GM19463 (cell line): ENCODE results near the gene IGFBP4.

Experiments used
- ATAC-seq: cut with Tn5 transposase; IDR thresholded peaks from one replicate; pipeline ENCODE4 v1.9.1; 2021; ENCODE audit warnings: mild to moderate bottlenecking, moderate library complexity; ENCODE audit not compliant: unreplicated experiment

IGFBP4 gene

DNA sequence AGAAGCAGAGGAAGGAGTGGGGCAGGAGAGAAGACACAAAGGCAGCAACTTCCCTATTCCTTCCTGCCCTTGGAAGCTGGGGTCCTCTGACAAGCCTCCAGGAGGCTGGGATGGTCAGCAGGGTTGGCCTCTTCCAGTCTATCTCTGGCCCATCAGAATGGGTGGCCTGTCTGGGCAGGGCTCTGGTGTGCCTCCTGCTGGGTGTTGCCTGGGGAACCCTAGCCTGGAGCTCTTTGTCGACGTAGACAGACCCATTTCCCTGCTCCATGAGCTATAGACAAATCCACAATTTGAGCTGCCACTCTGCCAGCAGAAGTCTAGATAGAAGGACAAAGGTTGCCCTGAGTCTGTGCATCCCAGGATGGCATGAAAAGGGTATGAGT, 11.4 kb downstream of the IGFBP4 start:
- ATAC-seq = no peak

DNA sequence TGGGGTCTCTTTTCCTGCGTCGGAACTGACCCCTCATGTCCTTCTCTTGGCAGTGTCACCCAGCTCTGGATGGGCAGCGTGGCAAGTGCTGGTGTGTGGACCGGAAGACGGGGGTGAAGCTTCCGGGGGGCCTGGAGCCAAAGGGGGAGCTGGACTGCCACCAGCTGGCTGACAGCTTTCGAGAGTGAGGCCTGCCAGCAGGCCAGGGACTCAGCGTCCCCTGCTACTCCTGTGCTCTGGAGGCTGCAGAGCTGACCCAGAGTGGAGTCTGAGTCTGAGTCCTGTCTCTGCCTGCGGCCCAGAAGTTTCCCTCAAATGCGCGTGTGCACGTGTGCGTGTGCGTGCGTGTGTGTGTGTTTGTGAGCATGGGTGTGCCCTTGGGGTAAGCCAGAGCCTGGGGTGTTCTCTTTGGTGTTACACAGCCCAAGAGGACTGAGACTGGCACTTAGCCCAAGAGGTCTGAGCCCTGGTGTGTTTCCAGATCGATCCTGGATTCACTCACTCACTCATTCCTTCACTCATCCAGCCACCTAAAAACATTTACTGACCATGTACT, 13.2 kb downstream of the IGFBP4 start:
- no peak for ATAC-seq

DNA sequence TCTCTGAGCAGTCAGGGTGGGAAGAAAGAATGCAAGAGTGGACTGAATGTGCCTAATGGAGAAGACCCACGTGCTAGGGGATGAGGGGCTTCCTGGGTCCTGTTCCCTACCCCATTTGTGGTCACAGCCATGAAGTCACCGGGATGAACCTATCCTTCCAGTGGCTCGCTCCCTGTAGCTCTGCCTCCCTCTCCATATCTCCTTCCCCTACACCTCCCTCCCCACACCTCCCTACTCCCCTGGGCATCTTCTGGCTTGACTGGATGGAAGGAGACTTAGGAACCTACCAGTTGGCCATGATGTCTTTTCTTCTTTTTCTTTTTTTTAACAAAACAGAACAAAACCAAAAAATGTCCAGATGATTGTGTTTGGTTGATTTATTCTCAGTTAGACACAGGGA, 14.1 kb downstream of the IGFBP4 start:
- ATAC-seq = no peak

- ATAC-seq = no peak
Observed at GRCh38 chr17:40457964-40458791, 14.9 kb downstream of the IGFBP4 start.

GRCh38 chr17:40458851-40459482, 15.7 kb downstream of the IGFBP4 start:
- no peak for ATAC-seq

DNA sequence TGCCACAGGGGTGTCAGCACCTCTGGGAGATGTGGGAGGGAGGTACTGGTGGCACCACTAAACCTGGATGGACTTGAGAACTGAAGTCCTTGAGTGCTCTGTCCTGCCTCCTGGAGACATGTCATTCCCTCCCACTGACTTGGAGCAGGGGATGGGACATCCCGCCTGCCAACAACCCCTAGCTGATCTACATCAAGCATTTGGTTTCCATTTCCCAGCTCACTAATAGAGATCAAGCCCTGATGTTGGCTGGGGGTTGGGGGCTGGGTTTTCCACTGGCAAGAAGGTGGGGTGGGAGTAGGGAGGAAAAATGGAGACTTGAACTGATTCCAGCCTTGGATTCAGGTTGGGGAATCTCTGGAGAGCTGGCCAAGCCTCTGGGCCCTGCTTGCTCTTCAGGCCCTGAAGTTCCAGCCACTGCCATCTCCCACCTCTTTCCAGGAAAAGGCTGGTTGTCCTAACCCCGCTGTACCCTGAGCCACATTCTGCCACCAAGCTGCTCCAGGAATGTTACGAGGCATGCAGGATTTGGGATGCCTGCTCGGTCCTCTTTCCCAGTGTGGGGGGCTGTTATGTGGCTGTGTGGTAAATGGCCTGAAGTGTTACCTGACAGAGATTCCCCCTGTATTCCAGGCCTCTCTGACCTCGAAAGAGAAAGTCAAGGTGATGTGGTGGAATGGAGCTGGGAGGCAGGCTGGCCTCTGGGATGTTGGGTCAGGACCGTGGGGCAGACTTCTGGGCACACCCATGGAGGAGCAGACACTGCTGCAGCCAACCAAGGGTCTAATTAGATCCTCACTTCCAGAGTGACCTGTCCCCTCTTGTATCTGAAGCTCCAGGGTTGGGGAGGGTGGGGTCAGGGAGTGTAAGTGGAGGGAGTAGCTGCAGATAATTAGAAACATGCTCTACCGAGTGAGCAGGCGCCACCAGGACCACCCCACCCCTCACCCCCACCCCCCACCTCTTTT, 16.7 kb downstream of the IGFBP4 start:
- ATAC-seq = no peak

DNA sequence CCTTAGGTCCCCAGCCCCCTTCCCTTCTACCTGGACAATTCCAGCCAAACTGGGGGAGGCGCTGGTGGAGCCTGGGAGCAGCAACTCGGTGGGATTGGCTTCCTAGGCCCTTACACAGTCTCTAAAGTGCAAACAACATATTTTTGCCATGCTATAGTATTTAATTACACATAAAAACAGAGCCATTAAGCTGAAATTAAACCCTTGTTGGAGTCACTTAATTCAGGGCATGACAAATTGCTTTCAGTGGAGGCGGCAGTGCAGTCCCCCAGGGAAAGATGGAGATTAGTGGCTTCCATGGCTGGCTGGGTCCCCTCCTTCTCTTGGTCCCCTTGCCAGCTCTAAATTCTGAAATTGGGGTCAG, 17.3 kb downstream of the IGFBP4 start:
- ATAC-seq = no peak

GRCh38 chr17:40460968-40461731, 17.9 kb downstream of the IGFBP4 start:
- ATAC-seq = no peak

DNA sequence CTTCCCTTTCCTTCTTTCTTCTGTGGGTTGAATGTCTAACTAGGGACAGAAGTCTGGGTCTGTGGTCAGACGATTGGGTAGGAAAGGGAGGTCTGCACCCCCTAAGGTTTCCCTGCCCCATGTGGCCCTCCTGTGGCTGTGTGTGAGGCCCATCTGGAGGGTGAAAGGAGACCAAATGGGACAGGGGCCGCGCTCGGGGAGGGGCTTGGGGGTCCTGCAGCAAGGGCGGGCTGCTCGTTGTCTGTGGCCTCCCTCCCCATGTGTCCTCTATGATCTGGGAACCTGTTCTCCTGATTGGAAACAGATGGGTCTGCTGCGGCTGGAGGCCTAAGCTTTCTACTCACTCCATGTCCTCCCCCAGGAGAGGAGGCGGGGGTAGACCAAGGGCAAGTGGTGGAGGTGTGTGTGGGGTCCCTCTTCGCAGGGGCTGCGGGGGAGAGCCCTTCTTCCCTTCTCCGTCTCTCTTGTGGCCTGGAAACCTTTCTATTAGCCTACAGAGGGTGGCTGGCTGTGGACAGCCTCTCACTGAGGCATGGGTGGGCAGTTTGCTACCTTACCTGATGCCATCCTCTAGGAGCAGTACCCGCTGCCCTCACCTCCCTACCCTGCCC, 18.6 kb downstream of the IGFBP4 start:
- no peak for ATAC-seq

DNA sequence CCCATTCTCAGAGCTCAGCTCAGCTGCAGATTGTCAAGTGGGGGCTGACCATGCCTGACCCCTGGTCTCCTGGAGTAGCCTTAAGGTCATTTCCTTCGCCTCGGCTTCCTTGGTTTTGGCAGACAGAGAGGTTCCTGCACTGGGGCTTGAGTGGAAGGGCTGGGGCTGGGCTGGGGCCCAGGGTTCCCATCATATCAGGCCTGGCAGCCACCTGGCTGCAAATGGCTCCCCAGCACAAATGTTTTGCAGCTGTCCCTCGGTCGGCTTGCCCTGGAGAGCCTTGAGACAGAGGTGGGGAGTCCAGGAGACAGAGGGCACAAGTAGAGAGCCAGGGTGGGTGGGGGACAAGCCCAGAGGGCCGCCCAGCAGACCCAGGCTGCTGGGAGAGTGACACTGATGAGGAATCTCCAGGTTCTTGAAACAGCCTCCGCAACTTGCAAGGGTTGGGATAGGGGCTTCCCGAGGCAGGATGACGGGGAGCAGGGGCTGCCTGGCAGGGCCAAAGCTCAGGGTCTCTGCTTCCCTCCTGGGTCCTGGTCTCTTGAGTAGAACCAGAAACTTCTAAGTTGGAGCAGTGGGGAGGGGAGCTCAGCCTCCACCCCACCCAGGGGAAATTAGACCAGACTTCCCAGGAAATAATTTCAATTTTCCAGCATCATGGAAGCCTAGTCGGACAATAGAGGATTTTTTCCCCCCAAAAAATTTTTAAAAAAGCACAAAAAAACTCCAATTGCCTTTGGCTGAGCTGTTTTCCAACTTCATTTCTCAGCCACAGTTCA, 19.3 kb downstream of the IGFBP4 start:
- no peak for ATAC-seq

DNA sequence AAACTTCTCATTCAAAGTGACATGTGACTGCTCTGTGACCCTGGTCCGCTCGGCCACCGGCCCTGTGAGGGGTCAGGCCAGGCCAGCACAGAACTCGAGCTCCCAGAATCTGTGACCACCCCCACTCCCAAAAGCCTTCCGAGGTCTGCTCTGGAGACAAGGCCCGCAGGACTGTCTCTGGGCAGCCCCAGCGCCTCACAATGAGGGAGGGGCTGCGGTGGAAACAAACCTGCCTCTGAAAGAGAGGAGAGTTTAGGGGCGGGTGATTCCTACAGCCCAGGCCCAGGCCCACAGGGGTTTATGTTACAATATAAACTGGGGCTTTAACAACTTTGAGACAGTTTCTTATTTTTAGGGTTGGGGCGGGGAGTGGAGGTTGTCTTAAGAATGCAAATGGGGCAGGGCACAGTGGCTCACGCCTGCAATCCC, 19.9 kb downstream of the IGFBP4 start:
- ATAC-seq = no peak

- ATAC-seq = no peak
Observed at GRCh38 chr17:40464392-40464855, 21.2 kb downstream of the IGFBP4 start.

DNA sequence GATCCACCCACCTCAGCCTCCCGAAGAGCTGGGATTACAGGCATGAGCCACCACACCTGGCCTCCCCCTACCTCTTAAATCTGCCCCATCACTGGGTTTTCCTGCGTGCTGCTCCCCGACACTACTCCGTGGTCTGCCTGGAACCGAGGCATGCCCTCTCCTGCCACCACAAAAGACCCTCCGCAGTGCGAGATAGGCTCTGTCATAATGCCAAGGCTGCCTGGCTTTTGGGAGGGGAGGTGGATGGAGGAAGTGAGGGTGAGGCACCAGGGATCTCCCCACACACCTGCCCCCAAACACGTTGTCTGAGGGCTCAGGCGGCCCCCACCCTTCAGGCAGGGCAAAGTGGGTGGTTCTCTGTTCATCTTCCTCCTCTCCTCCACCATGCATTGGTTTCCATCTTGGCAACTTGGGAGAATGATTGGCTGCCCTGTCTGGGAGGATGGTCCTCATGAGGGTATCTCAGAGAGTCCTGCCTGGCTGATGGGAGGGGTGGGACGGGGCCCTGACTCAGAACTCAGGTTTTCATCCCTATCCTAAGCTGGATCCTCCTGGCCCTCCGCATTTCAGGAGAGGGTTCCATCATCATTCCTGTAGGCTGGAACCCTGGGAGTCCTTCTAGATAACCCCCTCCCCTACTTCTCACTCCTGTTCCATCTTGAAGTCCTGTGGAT, 23.2 kb downstream of the IGFBP4 start:
- ATAC-seq = no peak

GRCh38 chr17:40467281-40467867, 24.1 kb downstream of the IGFBP4 start:
- ATAC-seq = no peak

DNA sequence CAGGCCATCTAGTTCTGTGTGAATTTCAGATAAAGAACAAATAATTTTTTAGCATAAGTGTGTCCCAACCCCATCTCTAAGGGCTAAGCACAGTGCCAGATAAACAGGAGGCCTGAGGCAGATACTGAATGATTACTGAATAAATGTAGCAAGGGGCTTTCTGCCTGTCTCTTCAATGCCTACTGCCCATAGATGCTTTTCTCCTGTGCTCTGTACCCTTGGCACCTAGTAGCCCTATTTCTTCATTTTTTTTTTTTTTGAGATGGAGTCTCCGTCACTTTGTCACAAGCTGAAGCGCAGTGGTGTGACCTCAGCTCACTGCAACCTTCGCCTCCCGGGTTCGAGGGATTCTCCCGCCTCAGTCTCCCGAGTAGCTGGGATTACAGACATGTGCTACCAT, 25.3 kb downstream of the IGFBP4 start:
- no peak for ATAC-seq

- ATAC-seq = no peak
Observed at GRCh38 chr17:40469805-40470675, 26.8 kb downstream of the IGFBP4 start.
